Cardiac fibroblast (primary cell): ENCODE measurements around the gene SMPDL3B.

Source experiments
- DNase-seq, 2 donors: peaks; one replicate each; pipeline versions ENCODE4 v3.0.0 to v3.0.0-alpha.2; 2010; ENCODE audit warnings: low read depth in 2 of 2
- H3K4me3 ChIP-seq, 2 donors: replicated peaks in 1 of 2; 1 replicate in 1 of 2; 2 replicates in 1 of 2; pipeline ENCODE4 v1.5.1; 2011; ENCODE audit warnings: low read depth in 2 of 2, low read length in 2 of 2, mild to moderate bottlenecking in 2 of 2, moderate library complexity in 1 of 2
- CTCF ChIP-seq: IDR thresholded peaks from one replicate; pipeline ENCODE4 v1.5.1; 2011; ENCODE audit warnings: low read depth, mild to moderate bottlenecking, low read length, inconsistent platforms

SMPDL3B gene

GRCh38 chr1:27952147-27952546, 17.3 kb downstream of the SMPDL3B start:
- DNase-seq = no peak
- no peak for TF ChIP-seq CTCF
- no peak overlapping the region for H3K4me3 ChIP-seq

DNA sequence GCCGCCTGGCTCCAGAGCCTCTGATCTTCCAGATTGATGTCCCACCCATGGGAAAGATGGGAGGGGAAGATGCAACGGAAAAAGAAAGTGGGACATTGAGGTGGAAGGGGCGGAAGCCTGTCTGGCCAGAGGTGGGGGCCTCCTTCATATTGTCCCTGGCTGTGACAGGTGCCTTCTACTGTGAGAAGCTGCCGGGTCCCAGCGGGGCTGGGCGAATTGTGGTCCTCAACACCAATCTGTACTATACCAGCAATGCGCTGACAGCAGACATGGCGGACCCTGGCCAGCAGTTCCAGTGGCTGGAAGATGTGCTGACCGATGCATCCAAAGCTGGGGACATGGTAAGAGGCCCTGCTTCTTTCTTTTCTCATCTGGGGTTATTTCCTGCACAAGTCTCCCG, 19.4 kb downstream of the SMPDL3B start:
- H3K4me3 ChIP-seq = no peak overlapping the region
- DNase-seq = no peak
- TF ChIP-seq CTCF = no peak

DNA sequence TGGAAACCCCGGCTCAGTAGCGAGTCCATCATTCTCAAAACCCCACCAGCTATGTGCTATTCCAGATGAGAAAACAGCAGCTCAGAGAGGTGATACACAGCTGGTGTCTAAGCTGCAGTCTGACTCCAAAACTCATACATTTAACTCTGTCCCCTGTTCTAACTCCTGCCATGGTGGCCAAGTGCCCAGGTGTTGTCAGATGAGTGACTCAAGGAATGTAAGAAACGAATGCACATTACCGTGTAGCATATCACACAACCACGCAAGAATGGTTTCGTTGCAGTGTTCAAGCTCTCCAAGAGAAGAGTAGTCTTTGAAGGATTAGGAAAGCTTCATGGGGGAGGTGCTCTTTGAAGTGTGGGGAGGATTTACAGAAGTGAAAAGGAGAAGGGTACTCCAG, 20.3 kb downstream of the SMPDL3B start:
- no peak for DNase-seq
- TF ChIP-seq CTCF = no peak
- H3K4me3 ChIP-seq = no peak overlapping the region

DNA sequence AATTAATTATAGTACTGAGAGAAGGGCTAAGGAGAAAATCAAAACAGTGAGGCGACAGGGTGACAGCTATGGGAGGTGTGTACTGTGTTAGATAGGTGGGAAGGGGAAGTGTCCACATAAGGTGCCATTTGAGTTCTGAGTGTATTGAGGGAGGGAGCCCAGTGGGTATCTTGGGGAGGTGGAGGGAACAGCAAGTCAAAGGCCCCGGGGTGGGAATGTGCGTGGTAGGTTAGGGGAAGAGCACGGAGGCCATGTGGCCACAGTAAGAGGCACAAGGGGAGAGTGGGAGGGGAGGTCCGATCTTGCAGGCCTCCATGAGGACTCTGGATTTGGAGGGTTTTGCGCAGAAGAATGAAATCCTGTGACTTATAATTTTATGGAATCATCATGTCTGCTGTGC, 22.0 kb downstream of the SMPDL3B start:
- no peak for TF ChIP-seq CTCF
- DNase-seq = no peak
- no peak overlapping the region for H3K4me3 ChIP-seq

DNA sequence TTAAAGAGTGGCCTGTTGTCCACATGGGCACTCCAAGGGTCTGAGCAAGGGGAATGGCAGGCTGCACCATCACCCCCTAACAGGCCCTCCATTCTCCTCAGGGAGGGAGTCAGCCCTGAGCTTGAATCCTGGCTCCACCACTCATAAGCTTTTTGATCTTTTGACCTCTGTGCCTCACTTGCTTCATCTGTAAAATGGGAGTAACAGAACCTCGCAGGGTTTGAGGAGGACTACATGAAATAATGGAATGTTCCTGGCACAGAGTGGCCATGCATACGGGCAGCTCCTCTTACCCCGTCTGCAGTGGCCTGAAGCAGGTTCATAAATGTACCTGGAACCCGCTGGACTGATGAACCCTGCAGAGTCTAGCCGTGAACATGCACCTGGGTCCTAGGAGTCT, 22.9 kb downstream of the SMPDL3B start:
- H3K4me3 ChIP-seq = no peak overlapping the region
- no peak for TF ChIP-seq CTCF
- DNase-seq = no peak

- H3K4me3 ChIP-seq = no peak overlapping the region
- no peak for DNase-seq
- TF ChIP-seq CTCF = no peak
These were observed 23.7 kb downstream of the SMPDL3B start for GRCh38 chr1:27958513-27958912.

DNA sequence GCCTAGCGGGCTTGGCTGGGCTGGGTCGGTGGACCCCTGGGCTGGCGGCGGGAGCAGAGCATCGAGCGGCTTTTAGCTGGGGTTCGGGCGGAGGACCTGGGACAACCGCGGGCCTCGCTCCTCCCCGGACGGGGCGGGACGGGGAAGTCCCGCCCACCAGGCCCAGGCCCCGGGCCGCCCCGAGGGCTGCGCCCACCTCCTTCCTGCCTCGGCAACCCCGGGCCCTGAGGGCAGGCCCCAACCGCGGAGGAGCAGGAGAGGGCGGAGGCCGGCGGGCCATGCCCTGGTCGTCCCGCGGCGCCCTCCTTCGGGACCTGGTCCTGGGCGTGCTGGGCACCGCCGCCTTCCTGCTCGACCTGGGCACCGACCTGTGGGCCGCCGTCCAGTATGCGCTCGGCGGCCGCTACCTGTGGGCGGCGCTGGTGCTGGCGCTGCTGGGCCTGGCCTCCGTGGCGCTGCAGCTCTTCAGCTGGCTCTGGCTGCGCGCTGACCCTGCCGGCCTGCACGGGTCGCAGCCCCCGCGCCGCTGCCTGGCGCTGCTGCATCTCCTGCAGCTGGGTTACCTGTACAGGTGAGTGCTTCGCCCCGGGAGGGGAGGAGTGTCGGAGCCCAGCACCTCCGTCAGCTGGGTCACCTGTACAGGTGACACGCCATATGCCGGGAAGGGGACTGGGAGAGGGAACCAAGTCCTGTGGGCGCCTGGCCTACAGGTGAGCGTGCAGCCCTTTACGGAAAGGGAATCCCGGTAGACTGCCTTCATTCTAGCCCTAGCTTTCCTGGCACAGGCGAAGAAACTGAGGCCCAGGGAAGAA, 25.2 kb downstream of the SMPDL3B start, which contains the start of gene XKR8:
Gene XKR8, plus strand, starts transcription at position 182 of the 812 bp plus-strand sequence. Its CDS starts 97 bp downstream, at position 279.
- peak; percentile 62 to 82 for DNase-seq
- TF ChIP-seq CTCF = no peak
- peak within 1 kb of the TSS; percentile 67 to 73 for H3K4me3 ChIP-seq
